PC-3 (cell line): ENCODE data around the gene ARFIP1.

Experiments
- CTCF ChIP-seq: fragments of 300-600 bp; sonication (generic); conservative IDR thresholded peaks from 2 replicates; pipeline ENCODE4 v1.5.1; 2017; ENCODE audit warnings: antibody characterized with exemption, low read depth, mild to moderate bottlenecking, low read length
- EZH2phosphoT487 ChIP-seq: fragments of 300-600 bp; sonication (generic); IDR thresholded peaks from 2 replicates; pipeline ENCODE4 v1.6.1; 2018; ENCODE audit warnings: mild to moderate bottlenecking, antibody characterized with exemption, low read length, borderline replicate concordance

GRCh38 chr4:152780267-152780778 is 569 bp downstream of the ARFIP1 start:
- TF ChIP-seq CTCF (no peak), EZH2phosphoT487 (no peak)
